OCI-LY3 (cell line): ENCODE measurements around the gene TAF4.

Source experiments
- H2AFZ ChIP-seq: fragments of 200-600, 300-600 bp; shearing (Covaris generic); 2 replicates; pipeline ENCODE4 v1.6.0; 2014; ENCODE audit warnings: antibody characterized with exemption, low read depth, low read length
- H3K27ac ChIP-seq: fragments of 200-600, 300-600 bp; sonication (generic); 2 replicates; pipeline ENCODE4 v1.5.1; 2014; ENCODE audit warnings: mild to moderate bottlenecking, low read length, moderate library complexity, mixed read lengths
- H3K27me3 ChIP-seq: fragments of 200-600, 300-600 bp; sonication (generic); 2 replicates; pipeline ENCODE4 v1.6.1; 2014; ENCODE audit warnings: low read depth, low read length, mixed read lengths
- H3K36me3 ChIP-seq: fragments of 200-600, 300-600 bp; sonication (generic); replicated peaks from 2 replicates; pipeline ENCODE3; 2014; ENCODE audit warnings: low read depth, low read length, mixed read lengths
- H3K4me1 ChIP-seq: fragments of 300-600, 200-600 bp; sonication (generic); 2 replicates; pipeline ENCODE4 v1.6.1; 2014; ENCODE audit warnings: low read length, mixed read lengths
- H3K4me2 ChIP-seq: fragments of 200-600, 300-600 bp; sonication (generic); 2 replicates; pipeline ENCODE4 v1.6.1; 2014; ENCODE audit warnings: low read length, mixed read lengths
- H3K4me3 ChIP-seq: fragments of 300-600, 200-600 bp; sonication (generic); 2 replicates; pipeline ENCODE4 v1.5.1; 2014; ENCODE audit warnings: antibody characterized with exemption, mild to moderate bottlenecking, low read length, moderate library complexity
- H3K79me2 ChIP-seq: fragments of 300-600, 200-600 bp; shearing (Covaris generic); 2 replicates; pipeline ENCODE4 v1.6.1; 2014; ENCODE audit warnings: mild to moderate bottlenecking, low read length, mixed read lengths
- H3K9ac ChIP-seq: fragments of 300-600, 200-600 bp; shearing (Covaris generic); 2 replicates; pipeline ENCODE4 v1.6.0; 2014; ENCODE audit warnings: mild to moderate bottlenecking, low read length, moderate library complexity
- H3K9me3 ChIP-seq: fragments of 200-600, 300-600 bp; shearing (Covaris generic); 2 replicates; pipeline ENCODE4 v1.6.1; 2014; ENCODE audit warnings: low read length, mixed read lengths; ENCODE audit not compliant: insufficient read depth
- H4K20me1 ChIP-seq: fragments of 200-600, 300-600 bp; sonication (generic); 2 replicates; pipeline ENCODE4 v1.6.1; 2016; ENCODE audit warnings: low read length, mixed read lengths; ENCODE audit not compliant: insufficient read depth
- CTCF ChIP-seq: fragments of 200-600, 300-600 bp; sonication (generic); IDR thresholded peaks from 2 replicates; pipeline ENCODE4 v1.5.1; 2014; ENCODE audit warnings: antibody characterized with exemption, low read length, low read depth
- EZH2phosphoT487 ChIP-seq: fragments of 200-600 bp; shearing (Covaris generic); IDR thresholded peaks from 2 replicates; pipeline ENCODE4 v1.6.1; 2018; ENCODE audit warnings: antibody characterized with exemption, mixed run types, low read depth

Gene TAF4

GRCh38 chr20:62025394-62025793 lies 40.3 kb downstream of the TAF4 start:
- no peak overlapping the region for H2AFZ ChIP-seq
- peaks cover 97% of the 10 kb centered on the region for H3K79me2 ChIP-seq
- peaks cover 54% of the 10 kb centered on the region for H4K20me1 ChIP-seq
- TF ChIP-seq EZH2phosphoT487 (no peak), CTCF (no peak)
- H3K4me1 ChIP-seq: peaks cover 11% of the 10 kb centered on the region
- no peak overlapping the region for H3K4me2 ChIP-seq
- H3K9me3 ChIP-seq: no peaks in the 10 kb centered on the region
- peaks cover 6% of the 10 kb centered on the region for H3K36me3 ChIP-seq
- H3K27ac ChIP-seq: no peak overlapping the region
- no peaks in the 10 kb centered on the region for H3K27me3 ChIP-seq
- H3K4me3 ChIP-seq: no peak overlapping the region
- H3K9ac ChIP-seq: no peak overlapping the region

GRCh38 chr20:62023935-62024334 lies 41.7 kb downstream of the TAF4 start:
- Histone ChIP-seq H3K9me3 (no peaks in the 10 kb centered on the region), H3K27ac (no peak overlapping the region), H3K27me3 (no peaks in the 10 kb centered on the region), H4K20me1 (peaks cover 59% of the 10 kb centered on the region), H3K4me2 (no peak overlapping the region), H3K36me3 (peaks cover 3% of the 10 kb centered on the region), H3K9ac (no peak overlapping the region), H3K4me3 (no peak overlapping the region), H2AFZ (no peak overlapping the region), H3K79me2 (peaks cover 97% of the 10 kb centered on the region), H3K4me1 (peaks cover 6% of the 10 kb centered on the region; the same call in 1 of the 2 replicates)
- no peak for TF ChIP-seq CTCF
- no peak for TF ChIP-seq EZH2phosphoT487

- H3K9me3 ChIP-seq: no peaks in the 10 kb centered on the region
- H3K79me2 ChIP-seq: peaks cover 97% of the 10 kb centered on the region
- H3K27ac ChIP-seq: no peak overlapping the region
- peaks cover 6% of the 10 kb centered on the region; the same call in 1 of the 2 replicates for H3K4me1 ChIP-seq
- H3K36me3 ChIP-seq: peaks cover 3% of the 10 kb centered on the region
- H4K20me1 ChIP-seq: peaks cover 61% of the 10 kb centered on the region
- no peak overlapping the region for H3K9ac ChIP-seq
- no peak overlapping the region for H3K4me3 ChIP-seq
- TF ChIP-seq CTCF (no peak), EZH2phosphoT487 (no peak)
- no peak overlapping the region for H2AFZ ChIP-seq
- H3K4me2 ChIP-seq: no peak overlapping the region
- no peaks in the 10 kb centered on the region for H3K27me3 ChIP-seq
These were observed 43.0 kb downstream of the TAF4 start for GRCh38 chr20:62022575-62023139.

GRCh38 chr20:62021793-62022385 lies 43.8 kb downstream of the TAF4 start:
- H3K27ac ChIP-seq: no peak overlapping the region
- peaks cover 3% of the 10 kb centered on the region for H3K36me3 ChIP-seq
- no peaks in the 10 kb centered on the region for H3K27me3 ChIP-seq
- H3K4me2 ChIP-seq: no peak overlapping the region
- H4K20me1 ChIP-seq: peaks cover 61% of the 10 kb centered on the region
- H3K9me3 ChIP-seq: no peaks in the 10 kb centered on the region
- peaks cover 6% of the 10 kb centered on the region; the same call in 1 of the 2 replicates for H3K4me1 ChIP-seq
- peaks cover 95% of the 10 kb centered on the region for H3K79me2 ChIP-seq
- H3K9ac ChIP-seq: no peak overlapping the region
- no peak overlapping the region for H3K4me3 ChIP-seq
- no peak overlapping the region for H2AFZ ChIP-seq
- TF ChIP-seq EZH2phosphoT487 (no peak), CTCF (no peak)
